ENCODE measurements around the gene VTA1. TPM values are rescaled to one million over a fixed set of nuclear protein-coding genes. Genes with fewer than 3 reads are reported as not detected.
"Not testable (repeated sequence)": the region's sequence is repeated elsewhere in the genome, so short reads cannot be mapped to it uniquely, and the experiment has no call there.

VTA1 gene
- polyA plus RNA-seq, 1 of the 3 experiments (the other 2 are of a cell fraction), result 60.1 TPM

DNA sequence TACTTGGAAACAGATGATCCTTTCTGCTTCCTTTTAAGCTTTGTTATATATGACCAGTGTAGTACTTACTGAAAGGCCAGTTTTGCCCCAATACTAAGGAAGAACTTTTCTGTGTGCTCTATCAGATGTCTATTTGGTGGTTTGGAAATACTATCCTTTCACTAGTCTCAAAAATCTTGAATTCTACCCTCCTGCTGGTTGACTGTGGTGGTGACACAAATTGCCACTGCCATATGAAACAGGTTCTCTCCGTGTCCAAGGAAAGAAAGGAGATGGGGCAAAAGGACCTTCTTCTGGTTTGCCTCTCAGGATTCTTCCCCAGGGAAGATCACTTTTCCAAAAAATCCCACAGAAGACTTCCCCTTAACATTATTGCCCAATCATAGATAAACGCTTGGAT lies 8.2 kb upstream of the VTA1 start (continued):
- TF ChIP-seq, protein P1, sequence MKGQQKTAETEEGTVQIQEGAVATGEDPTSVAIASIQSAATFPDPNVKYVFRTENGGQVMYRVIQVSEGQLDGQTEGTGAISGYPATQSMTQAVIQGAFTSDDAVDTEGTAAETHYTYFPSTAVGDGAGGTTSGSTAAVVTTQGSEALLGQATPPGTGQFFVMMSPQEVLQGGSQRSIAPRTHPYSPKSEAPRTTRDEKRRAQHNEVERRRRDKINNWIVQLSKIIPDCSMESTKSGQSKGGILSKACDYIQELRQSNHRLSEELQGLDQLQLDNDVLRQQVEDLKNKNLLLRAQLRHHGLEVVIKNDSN (IDR thresholded peaks at IDR 0.05; ENCODE audit: borderline replicate concordance, low read depth), result no peak
- TF ChIP-seq MEF2A (IDR thresholded peaks at IDR 0.05; ENCODE audit: borderline replicate concordance, low read depth), result no peak
- TF ChIP-seq, protein P2, sequence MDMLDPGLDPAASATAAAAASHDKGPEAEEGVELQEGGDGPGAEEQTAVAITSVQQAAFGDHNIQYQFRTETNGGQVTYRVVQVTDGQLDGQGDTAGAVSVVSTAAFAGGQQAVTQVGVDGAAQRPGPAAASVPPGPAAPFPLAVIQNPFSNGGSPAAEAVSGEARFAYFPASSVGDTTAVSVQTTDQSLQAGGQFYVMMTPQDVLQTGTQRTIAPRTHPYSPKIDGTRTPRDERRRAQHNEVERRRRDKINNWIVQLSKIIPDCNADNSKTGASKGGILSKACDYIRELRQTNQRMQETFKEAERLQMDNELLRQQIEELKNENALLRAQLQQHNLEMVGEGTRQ (IDR thresholded peaks at IDR 0.05; ENCODE audit: borderline replicate concordance, low read depth, low read length), result no peak

DNA sequence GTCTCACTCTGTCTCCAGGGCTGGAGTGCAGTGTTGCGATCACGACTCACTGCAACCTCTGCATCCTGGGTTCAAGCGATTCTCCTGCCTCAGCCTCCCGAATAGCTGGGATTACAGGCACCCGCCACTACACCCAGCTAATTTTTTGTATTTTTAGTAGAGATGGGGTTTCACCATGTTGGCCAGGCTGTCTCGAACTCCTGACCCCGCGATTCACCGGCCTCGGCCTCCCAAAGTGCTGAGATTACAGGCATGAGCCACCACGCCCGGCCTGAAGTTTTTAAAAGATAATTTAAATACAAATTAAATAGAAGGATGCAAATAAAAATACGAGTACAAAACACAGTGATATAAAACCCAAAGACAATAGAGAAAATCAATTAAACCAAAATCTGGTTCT lies 5.5 kb upstream of the VTA1 start:
- H3K9me2 ChIP-seq; H3K4me1 ChIP-seq (ENCODE audit: control insufficient read depth in 1 of 2, insufficient read depth in 2 of 2, low read depth in 1 of 2, low read length in 1 of 2); H3K27me3 ChIP-seq (ENCODE audit: insufficient read depth); H3K27ac ChIP-seq (ENCODE audit: low read depth in 2 of 2, low read length in 1 of 2); H3K36me3 ChIP-seq (replicated peaks in 1 of 2; ENCODE audit: control insufficient read depth in 1 of 2, insufficient read depth in 2 of 2, low read length in 1 of 2); H3K4me3 ChIP-seq (ENCODE audit: low read depth in 2 of 2, low read length in 1 of 2); H3K9me3 ChIP-seq; H3K79me2 ChIP-seq (ENCODE audit: insufficient read depth); POLR2A ChIA-PET; H3K4me2 ChIP-seq; H3F3A ChIP-seq (replicated peaks; ENCODE audit: insufficient read depth); DNase-seq; H4K20me1 ChIP-seq (ENCODE audit: insufficient read depth); H3K9ac ChIP-seq: not testable (repeated sequence)
- CTCF ChIA-PET, result interaction anchor here (0.7 to 1.5 kb wide), 2 partner anchors 11 to 386 kb away, joined by 3 read pairs; no protein-coding TSS in a partner anchor
- WGBS (ENCODE audit: low lambda C conversion rate), result 62% methylated on average over 13 of the region's 13 CpGs
- 0 out of 2 replicates have a peak overlapping the region, but pooled peaks have one; percentile 29 for H2AFZ ChIP-seq (ENCODE audit: low read depth)

DNA sequence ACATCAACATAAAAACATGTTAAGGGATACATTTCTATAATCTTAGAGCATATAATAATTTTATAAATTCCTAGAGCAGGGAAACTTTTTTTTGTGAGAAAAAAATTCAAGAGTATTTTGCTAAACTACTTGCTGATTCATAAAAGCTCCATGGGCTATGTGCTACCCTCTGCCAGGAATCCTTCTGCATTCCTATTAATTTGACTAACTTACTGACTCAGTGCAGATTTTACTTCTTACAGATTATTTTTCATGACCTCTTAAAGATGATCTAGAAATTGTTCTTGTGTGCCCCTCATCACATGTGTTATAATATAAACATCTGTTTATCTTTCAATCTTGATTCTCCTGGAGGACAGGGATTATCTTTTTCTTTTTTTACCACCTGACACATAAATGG lies 5.7 kb downstream of the VTA1 start:
- Histone ChIP-seq H3K27me3 (ENCODE audit: insufficient read depth) (no peaks in the 10 kb centered on the region), H3K36me3 (replicated peaks in 1 of 2; ENCODE audit: control insufficient read depth in 1 of 2, insufficient read depth in 2 of 2, low read length in 1 of 2) (peaks cover 12 to 20% of the 10 kb centered on the region in 2 experiments), H3K9me3 (no peaks in the 10 kb centered on the region), H3K9ac (no peak overlapping the region), H3K27ac (ENCODE audit: low read depth in 2 of 2, low read length in 1 of 2) (peak overlapping the region in 1 of 2 experiments; percentile 69; a peak in 3 of 4 replicates), H3K79me2 (ENCODE audit: insufficient read depth) (peaks cover 97% of the 10 kb centered on the region), H3F3A (replicated peaks; ENCODE audit: insufficient read depth) (peaks cover 35% of the 10 kb centered on the region), H3K4me3 (ENCODE audit: low read depth in 2 of 2, low read length in 1 of 2) (no peak overlapping the region), H2AFZ (ENCODE audit: low read depth) (no peak overlapping the region), H3K9me2 (no peaks in the 10 kb centered on the region), H3K4me1 (ENCODE audit: control insufficient read depth in 1 of 2, insufficient read depth in 2 of 2, low read depth in 1 of 2, low read length in 1 of 2) (peaks cover 8 to 10% of the 10 kb centered on the region in 2 experiments; a peak in 3 of 4 replicates), H4K20me1 (ENCODE audit: insufficient read depth) (peaks cover 12% of the 10 kb centered on the region), H3K4me2 (0 out of 2 replicates have a peak overlapping the region, but pooled peaks have one; percentile 1)
- DNase-seq, result no peak
- CTCF ChIA-PET, result no interaction called here
- POLR2A ChIA-PET, result no interaction called here
- TF ChIP-seq GABPA (IDR thresholded peaks at IDR 0.05; ENCODE audit: low read depth), result no peak
- TF ChIP-seq MAX (IDR thresholded peaks at IDR 0.05; ENCODE audit: low read depth), result no peak
- TF ChIP-seq RFX5 (IDR thresholded peaks at IDR 0.05; ENCODE audit: low read length), result no peak
- TF ChIP-seq MXI1 (IDR thresholded peaks at IDR 0.05; ENCODE audit: low read depth, low read length), result no peak
- peak; percentile 45 for TF ChIP-seq JUND (IDR thresholded peaks at IDR 0.05)
- TF ChIP-seq ZBTB33 (IDR thresholded peaks at IDR 0.05; ENCODE audit: borderline replicate concordance, low read depth), result no peak
- TF ChIP-seq RXRA (IDR thresholded peaks at IDR 0.05; ENCODE audit: borderline replicate concordance, low read depth), result no peak
- no peak for TF ChIP-seq EP300 (IDR thresholded peaks at IDR 0.05; ENCODE audit: borderline replicate concordance in 1 of 2, low read depth in 1 of 2, low read length in 1 of 2)
- no peak for TF ChIP-seq CTCF (IDR thresholded peaks at IDR 0.05)
- TF ChIP-seq EZH2phosphoT487 (IDR thresholded peaks at IDR 0.05; ENCODE audit: borderline replicate concordance, low read depth), result no peak
- TF ChIP-seq SMC3 (IDR thresholded peaks at IDR 0.05; ENCODE audit: low read depth, low read length), result no peak
- no peak for TF ChIP-seq POLR2AphosphoS5 (IDR thresholded peaks at IDR 0.05; ENCODE audit: low read depth, low read length)
- 0 out of 2 replicates have a peak, but pooled peaks have one; percentile 12 for TF ChIP-seq TEAD4 (IDR thresholded peaks at IDR 0.05; ENCODE audit: borderline replicate concordance, insufficient read depth)
- no peak for TF ChIP-seq MEF2A (IDR thresholded peaks at IDR 0.05; ENCODE audit: borderline replicate concordance, low read depth)
- TF ChIP-seq TCF12 (IDR thresholded peaks at IDR 0.05), result peak; percentile 41; the same call in 1 of the 2 replicates
- no peak for TF ChIP-seq YY1 (IDR thresholded peaks at IDR 0.05; ENCODE audit: low read depth)
- TF ChIP-seq FOSL2 (IDR thresholded peaks at IDR 0.05; ENCODE audit: borderline replicate concordance, low read depth), result peak; percentile 43; the same call in 1 of the 2 replicates
- no peak for TF ChIP-seq RCOR1 (IDR thresholded peaks at IDR 0.05; ENCODE audit: low read length)
- no peak for TF ChIP-seq NRF1 (IDR thresholded peaks at IDR 0.05; ENCODE audit: low read depth, low read length)
- no peak for TF ChIP-seq ELF1 (IDR thresholded peaks at IDR 0.05)
